HFF-Myc (cell line): ENCODE results near the gene PRELP.

Experiments
- DNase-seq: peaks from one replicate; pipeline ENCODE4 v3.0.0-alpha.2; 2011; ENCODE audit warnings: low read depth; ENCODE audit errors: extremely low read depth
- H3K4me3 ChIP-seq: replicated peaks from 2 replicates; pipeline ENCODE4 v1.5.1; 2011; ENCODE audit warnings: low read depth, mild to moderate bottlenecking, control low read depth, low read length
- TF ChIP-seq, protein P1 (sequence below): IDR thresholded peaks from 2 replicates; pipeline ENCODE4 v1.5.1; 2012; ENCODE audit warnings: mild to moderate bottlenecking, low read depth, low read length, control low read depth; ENCODE audit errors: missing control alignments

PRELP gene

GRCh38 chr1:203451836-203452784 lies 23.5 kb upstream of the PRELP start:
- TF ChIP-seq, protein P1, sequence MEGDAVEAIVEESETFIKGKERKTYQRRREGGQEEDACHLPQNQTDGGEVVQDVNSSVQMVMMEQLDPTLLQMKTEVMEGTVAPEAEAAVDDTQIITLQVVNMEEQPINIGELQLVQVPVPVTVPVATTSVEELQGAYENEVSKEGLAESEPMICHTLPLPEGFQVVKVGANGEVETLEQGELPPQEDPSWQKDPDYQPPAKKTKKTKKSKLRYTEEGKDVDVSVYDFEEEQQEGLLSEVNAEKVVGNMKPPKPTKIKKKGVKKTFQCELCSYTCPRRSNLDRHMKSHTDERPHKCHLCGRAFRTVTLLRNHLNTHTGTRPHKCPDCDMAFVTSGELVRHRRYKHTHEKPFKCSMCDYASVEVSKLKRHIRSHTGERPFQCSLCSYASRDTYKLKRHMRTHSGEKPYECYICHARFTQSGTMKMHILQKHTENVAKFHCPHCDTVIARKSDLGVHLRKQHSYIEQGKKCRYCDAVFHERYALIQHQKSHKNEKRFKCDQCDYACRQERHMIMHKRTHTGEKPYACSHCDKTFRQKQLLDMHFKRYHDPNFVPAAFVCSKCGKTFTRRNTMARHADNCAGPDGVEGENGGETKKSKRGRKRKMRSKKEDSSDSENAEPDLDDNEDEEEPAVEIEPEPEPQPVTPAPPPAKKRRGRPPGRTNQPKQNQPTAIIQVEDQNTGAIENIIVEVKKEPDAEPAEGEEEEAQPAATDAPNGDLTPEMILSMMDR, result no peak
- DNase-seq, result no peak

GRCh38 chr1:203453016-203453415 lies 22.6 kb upstream of the PRELP start:
- DNase-seq, result no peak
- no peak overlapping the region for H3K4me3 ChIP-seq
- TF ChIP-seq, protein P1, result no peak

More at GRCh38 chr1:203451836-203452784, 23.5 kb upstream of the PRELP start:
- H3K4me3 ChIP-seq, result no peak overlapping the region

- no peak overlapping the region for H3K4me3 ChIP-seq
- no peak for DNase-seq
- TF ChIP-seq, protein P1, result no peak
Observed at GRCh38 chr1:203453616-203454015, 22.0 kb upstream of the PRELP start.

DNA sequence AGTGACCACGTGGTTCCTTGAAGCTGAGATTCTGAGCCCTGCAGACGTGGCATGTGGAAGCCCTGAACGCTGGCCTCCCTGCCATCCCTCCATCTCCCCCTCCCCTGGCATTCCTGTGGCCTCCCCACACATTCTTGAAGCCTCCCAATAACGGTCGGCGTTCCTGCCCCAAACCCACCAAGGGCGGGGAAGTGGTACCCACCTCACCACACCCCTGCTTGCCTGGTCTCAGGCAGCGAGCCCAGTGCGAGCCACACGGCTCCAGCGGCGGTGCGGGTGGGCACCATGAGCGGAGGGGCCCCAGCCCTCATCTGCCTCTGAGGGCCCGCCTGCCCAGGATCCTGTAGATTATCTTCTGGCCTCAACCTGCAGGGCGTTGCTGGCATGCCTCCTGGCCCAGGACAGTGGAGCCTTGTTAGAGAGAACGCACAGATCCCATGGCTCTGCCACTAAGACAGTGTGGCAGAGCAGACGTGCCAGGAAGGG lies 20.6 kb upstream of the PRELP start:
- DNase-seq, result no peak
- TF ChIP-seq, protein P1, result no peak
- H3K4me3 ChIP-seq, result no peak overlapping the region

GRCh38 chr1:203455706-203456105 lies 19.9 kb upstream of the PRELP start:
- TF ChIP-seq, protein P1, result no peak
- H3K4me3 ChIP-seq, result no peak overlapping the region
- no peak for DNase-seq

DNA sequence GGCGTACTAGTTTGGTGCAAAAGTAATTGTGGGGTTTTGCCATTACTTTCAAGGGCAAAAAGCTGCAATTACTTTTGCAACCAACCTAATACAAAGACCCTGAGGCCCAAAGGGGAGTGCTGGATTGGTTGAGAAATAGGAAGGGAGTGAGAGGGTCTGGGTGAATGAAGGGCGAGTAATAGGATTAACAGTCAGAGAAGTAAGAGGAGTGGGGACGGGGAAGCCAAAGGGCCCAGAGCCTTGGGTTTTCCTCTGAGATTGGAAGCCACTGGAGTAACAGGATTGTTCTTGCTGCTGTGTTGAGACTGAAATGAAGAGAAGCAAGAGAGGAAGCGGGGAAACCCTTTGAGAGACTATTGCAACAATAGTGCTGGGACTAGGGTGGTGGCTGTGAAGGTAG lies 19.0 kb upstream of the PRELP start:
- no peak overlapping the region for H3K4me3 ChIP-seq
- DNase-seq, result no peak
- TF ChIP-seq, protein P1, result no peak

DNA sequence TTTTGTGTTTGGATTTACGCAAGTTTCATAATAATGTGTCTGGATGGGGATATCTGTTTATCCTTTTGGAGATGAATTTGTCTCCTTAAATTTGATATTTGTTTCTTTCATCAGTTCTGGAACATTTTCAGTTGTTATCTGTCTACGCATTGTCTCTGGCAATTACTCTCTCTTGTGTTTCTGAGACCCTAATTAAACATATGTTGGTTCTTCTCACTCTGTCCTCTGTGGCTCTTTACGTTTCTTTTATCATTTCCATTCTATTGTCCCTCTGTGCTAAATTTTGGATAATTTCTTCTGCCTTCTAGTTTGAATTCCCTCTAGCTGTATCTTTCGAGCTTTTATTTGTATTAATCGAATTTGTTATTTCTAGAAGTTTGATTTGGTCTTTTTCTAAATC lies 17.5 kb upstream of the PRELP start:
- TF ChIP-seq, protein P1, result no peak
- DNase-seq, result no peak
- H3K4me3 ChIP-seq, result no peak overlapping the region
